ENCODE data around the gene WNT3. TPM values are rescaled to one million over a fixed set of nuclear protein-coding genes. Genes with fewer than 3 reads are reported as not detected.

The WNT3 gene
- total and polyA plus RNA-seq, 4 donors: 0.74 to 2.9 (median 1.4) TPM

DNA sequence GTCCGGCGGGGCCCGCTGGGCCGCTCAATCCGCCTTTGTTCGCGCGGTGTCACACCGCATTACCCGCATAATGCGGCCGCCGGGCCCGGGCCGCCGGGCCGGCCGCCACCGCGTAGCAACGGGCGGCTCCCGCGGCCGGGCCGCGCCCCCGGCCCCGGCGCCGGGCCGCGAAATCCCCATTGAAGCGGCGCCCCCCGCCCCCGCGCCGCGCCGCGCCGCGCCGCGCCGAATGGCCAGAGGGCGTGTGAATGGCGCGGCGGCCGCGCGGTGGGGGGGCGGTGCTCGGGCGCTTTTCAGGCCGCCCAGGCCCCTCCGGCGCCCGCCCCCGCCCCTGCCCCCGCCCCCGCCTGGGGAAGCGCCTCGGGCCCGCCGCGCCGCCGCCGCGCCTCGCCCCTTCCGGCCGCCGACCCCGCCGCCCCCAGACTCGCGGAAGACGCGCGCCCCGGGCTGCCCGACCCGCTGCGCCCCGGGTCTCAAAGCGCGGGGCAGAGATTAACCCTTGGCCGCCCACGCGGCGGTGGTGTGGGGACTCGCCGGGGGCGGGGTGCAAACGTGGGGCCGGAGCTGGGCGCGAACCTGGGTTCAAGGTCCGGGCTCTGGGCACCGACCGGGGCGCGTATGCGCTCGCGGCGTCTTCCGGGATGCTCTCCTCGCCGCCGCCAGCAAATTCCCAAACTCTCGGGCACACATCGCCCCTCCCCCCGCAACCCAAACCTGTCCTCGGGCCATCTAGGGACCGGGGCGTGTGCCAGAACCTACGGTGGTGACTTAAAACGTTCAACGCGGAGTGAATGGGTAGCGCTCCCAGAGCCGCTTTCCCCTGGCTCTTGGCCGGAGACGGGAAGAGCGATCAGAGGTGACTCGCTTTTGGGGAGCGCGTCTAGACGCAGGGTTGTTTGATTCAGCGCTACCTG is 46.7 kb downstream of the WNT3 start:
- H3K9me3 ChIP-seq (ENCODE audit: control insufficient read depth in 4 of 4, insufficient read depth in 3 of 4, low read length in 3 of 4): no peaks in the 10 kb centered on the region
- WGBS, 2 donors: 1 to 2% methylated on average over 54 to 135 of the region's 135 CpGs
- peak; percentile 35 to 58 (median 57) for DNase-seq
- peak; percentile 4 for ATAC-seq (ENCODE audit: insufficient read depth, low FRiP score)
- TF ChIP-seq, protein P1, sequence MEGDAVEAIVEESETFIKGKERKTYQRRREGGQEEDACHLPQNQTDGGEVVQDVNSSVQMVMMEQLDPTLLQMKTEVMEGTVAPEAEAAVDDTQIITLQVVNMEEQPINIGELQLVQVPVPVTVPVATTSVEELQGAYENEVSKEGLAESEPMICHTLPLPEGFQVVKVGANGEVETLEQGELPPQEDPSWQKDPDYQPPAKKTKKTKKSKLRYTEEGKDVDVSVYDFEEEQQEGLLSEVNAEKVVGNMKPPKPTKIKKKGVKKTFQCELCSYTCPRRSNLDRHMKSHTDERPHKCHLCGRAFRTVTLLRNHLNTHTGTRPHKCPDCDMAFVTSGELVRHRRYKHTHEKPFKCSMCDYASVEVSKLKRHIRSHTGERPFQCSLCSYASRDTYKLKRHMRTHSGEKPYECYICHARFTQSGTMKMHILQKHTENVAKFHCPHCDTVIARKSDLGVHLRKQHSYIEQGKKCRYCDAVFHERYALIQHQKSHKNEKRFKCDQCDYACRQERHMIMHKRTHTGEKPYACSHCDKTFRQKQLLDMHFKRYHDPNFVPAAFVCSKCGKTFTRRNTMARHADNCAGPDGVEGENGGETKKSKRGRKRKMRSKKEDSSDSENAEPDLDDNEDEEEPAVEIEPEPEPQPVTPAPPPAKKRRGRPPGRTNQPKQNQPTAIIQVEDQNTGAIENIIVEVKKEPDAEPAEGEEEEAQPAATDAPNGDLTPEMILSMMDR (IDR thresholded peaks at IDR 0.05; ENCODE audit: control extremely low read depth, extremely low read depth): no peak
- H3K4me1 ChIP-seq (ENCODE audit: control insufficient read depth in 5 of 5, insufficient read depth in 5 of 5, low read length in 5 of 5): peaks cover 0 to 11% (median 6%) of the 10 kb centered on the region in 5 donors
- H3K4me3 ChIP-seq: peak overlapping the region; percentile 49
- H3K27me3 ChIP-seq (ENCODE audit: control insufficient read depth in 3 of 3, insufficient read depth in 3 of 3, low read length in 2 of 3): peaks cover 0 to 4% (median 0%) of the 10 kb centered on the region in 3 donors
- no peak overlapping the region for H3K9ac ChIP-seq (ENCODE audit: insufficient read depth in 1 of 2, low read length in 2 of 2)
- peak overlapping the region; percentile 5 to 74 for H3K27ac ChIP-seq (ENCODE audit: low read depth in 1 of 2, low read length in 1 of 2)
- H3K36me3 ChIP-seq (ENCODE audit: control insufficient read depth in 4 of 4, insufficient read depth in 4 of 4, low read length in 4 of 4): no peaks in the 10 kb centered on the region

DNA sequence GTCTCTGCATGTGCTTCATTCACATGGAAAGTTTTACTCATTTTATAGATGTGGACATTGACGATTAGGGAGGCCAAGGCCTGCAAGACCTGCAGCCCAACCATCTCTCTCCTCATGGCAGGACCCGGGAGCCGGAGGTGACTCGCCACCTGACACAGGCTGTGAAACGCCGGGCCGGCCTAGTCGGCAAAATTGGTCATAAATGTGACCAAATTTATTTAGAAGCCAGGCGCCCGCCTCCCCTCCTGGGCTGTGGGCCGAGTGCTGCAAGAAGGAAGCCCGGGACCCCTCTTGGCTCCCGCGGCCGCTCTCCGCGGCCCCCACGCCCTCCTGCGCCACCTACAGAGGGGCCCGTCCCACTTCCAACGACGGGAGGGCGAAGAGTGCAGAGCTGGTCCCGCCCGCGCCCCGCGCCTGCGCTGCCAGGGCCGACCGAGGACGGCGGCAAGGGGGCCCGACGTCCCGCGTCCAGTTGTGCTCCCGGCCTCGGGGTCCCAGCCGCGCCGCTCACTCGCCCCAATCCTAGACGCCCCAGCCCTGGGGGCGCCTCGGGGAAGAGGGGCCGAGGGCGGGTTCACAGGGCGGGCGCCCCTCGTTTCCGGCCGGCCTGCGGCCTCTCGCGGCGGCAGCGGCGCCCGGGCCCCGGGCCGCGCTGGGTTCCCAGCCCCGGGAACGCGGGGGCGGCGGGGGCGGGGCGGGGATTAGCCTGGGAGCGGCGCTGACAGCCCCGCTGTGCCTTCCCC is 47.5 kb downstream of the WNT3 start:
- TF ChIP-seq, protein P1 (IDR thresholded peaks at IDR 0.05; ENCODE audit: control extremely low read depth, extremely low read depth): no peak
- DNase-seq (peak; percentile 45 to 68 (median 62)), ATAC-seq (ENCODE audit: insufficient read depth, low FRiP score) (peak; percentile 35)
- H3K4me1 ChIP-seq (ENCODE audit: control insufficient read depth in 5 of 5, insufficient read depth in 5 of 5, low read length in 5 of 5): peaks cover 0 to 11% (median 6%) of the 10 kb centered on the region in 5 donors
- H3K9ac ChIP-seq (ENCODE audit: insufficient read depth in 1 of 2, low read length in 2 of 2): no peak overlapping the region
- 4 to 5% methylated on average over 30 to 73 of the region's 73 CpGs for WGBS, 2 donors
- H3K27ac ChIP-seq (ENCODE audit: low read depth in 1 of 2, low read length in 1 of 2): peak overlapping the region in 1 of 2 donors; percentile 74
- no peaks in the 10 kb centered on the region for H3K9me3 ChIP-seq (ENCODE audit: control insufficient read depth in 4 of 4, insufficient read depth in 3 of 4, low read length in 3 of 4)
- H3K36me3 ChIP-seq (ENCODE audit: control insufficient read depth in 4 of 4, insufficient read depth in 4 of 4, low read length in 4 of 4): no peaks in the 10 kb centered on the region
- peaks cover 0 to 4% (median 0%) of the 10 kb centered on the region in 3 donors for H3K27me3 ChIP-seq (ENCODE audit: control insufficient read depth in 3 of 3, insufficient read depth in 3 of 3, low read length in 2 of 3)
- peak overlapping the region; percentile 30 for H3K4me3 ChIP-seq

DNA sequence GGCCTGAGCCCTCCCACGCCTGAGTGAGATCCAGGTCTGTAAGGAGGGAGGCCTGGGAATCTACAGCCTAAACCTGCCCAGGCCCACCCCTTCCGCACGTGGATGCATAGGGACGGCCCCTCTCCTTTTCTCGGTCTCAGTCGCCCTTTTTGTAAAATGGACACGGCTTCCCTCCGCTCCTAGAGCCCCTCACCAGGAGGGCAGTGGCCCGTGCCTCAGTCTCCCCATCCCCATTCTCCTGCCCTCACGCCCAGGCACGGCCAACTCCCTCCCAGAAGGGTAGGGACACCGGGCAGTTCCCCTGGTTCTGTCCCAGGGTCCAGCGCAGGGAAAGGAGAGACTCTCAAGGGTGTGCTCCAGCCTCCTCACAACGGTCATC is 48.1 kb downstream of the WNT3 start:
- H3K36me3 ChIP-seq (ENCODE audit: control insufficient read depth in 4 of 4, insufficient read depth in 4 of 4, low read length in 4 of 4): no peaks in the 10 kb centered on the region
- H3K27ac ChIP-seq (ENCODE audit: low read depth in 1 of 2, low read length in 1 of 2): no peak overlapping the region
- no peak for DNase-seq
- no peak for ATAC-seq (ENCODE audit: insufficient read depth, low FRiP score)
- 48 to 68% methylated on average over 14 of the region's 14 CpGs for WGBS, 2 donors
- H3K9me3 ChIP-seq (ENCODE audit: control insufficient read depth in 4 of 4, insufficient read depth in 3 of 4, low read length in 3 of 4): no peaks in the 10 kb centered on the region
- H3K9ac ChIP-seq (ENCODE audit: insufficient read depth in 1 of 2, low read length in 2 of 2): no peak overlapping the region
- H3K4me1 ChIP-seq (ENCODE audit: control insufficient read depth in 5 of 5, insufficient read depth in 5 of 5, low read length in 5 of 5): peaks cover 0 to 15% (median 6%) of the 10 kb centered on the region in 5 donors
- no peak overlapping the region for H3K4me3 ChIP-seq
- TF ChIP-seq, protein P1 (IDR thresholded peaks at IDR 0.05; ENCODE audit: control extremely low read depth, extremely low read depth): no peak
- H3K27me3 ChIP-seq (ENCODE audit: control insufficient read depth in 3 of 3, insufficient read depth in 3 of 3, low read length in 2 of 3): peaks cover 0 to 4% (median 0%) of the 10 kb centered on the region in 3 donors
